Loucy (cell line): ENCODE measurements around the gene SCYL1.

ENCODE experiments used
- CTCF ChIP-seq: fragments of 200-600 bp; sonication (generic); conservative IDR thresholded peaks from 2 replicates; pipeline ENCODE4 v1.5.1; 2014; ENCODE audit warnings: mild to moderate bottlenecking, antibody characterized with exemption, low read length
- EZH2phosphoT487 ChIP-seq: fragments of 200-600 bp; IDR thresholded peaks from 2 replicates; pipeline ENCODE4 v1.6.1; 2018; ENCODE audit warnings: antibody characterized with exemption, mild to moderate bottlenecking, moderate library complexity, borderline replicate concordance

- TF ChIP-seq CTCF, result no peak
- TF ChIP-seq EZH2phosphoT487, result no peak
These were observed 32.1 kb upstream of the SCYL1 start for GRCh38 chr11:65492637-65493366.
